ENCODE data around the gene KAZN.

KAZN gene

GRCh38 chr1:14656384-14656937 lies 58.0 kb downstream of the KAZN start:
- no peak for TF ChIP-seq CREB1 (IDR thresholded peaks at IDR 0.05; ENCODE audit: low read depth)
- no peak for TF ChIP-seq USF1 (IDR thresholded peaks at IDR 0.05)
- TF ChIP-seq EGR1 (IDR thresholded peaks at IDR 0.05), result no peak
- no peak for TF ChIP-seq NFIC (IDR thresholded peaks at IDR 0.05)
- TF ChIP-seq REST (IDR thresholded peaks at IDR 0.05; ENCODE audit: low read depth), result no peak
- no peak for TF ChIP-seq RAD21 (IDR thresholded peaks at IDR 0.05; ENCODE audit: low read depth)
- no peak for TF ChIP-seq ZBTB7A (IDR thresholded peaks at IDR 0.05; ENCODE audit: low read depth)
- TF ChIP-seq FOXM1 (IDR thresholded peaks at IDR 0.05; ENCODE audit: borderline replicate concordance, low read depth), result no peak
- no peak for TF ChIP-seq TCF12 (IDR thresholded peaks at IDR 0.05; ENCODE audit: low read depth)
- TF ChIP-seq TEAD4 (IDR thresholded peaks at IDR 0.05), result no peak
- no peak for TF ChIP-seq TAF1 (IDR thresholded peaks at IDR 0.05; ENCODE audit: low read depth)

DNA sequence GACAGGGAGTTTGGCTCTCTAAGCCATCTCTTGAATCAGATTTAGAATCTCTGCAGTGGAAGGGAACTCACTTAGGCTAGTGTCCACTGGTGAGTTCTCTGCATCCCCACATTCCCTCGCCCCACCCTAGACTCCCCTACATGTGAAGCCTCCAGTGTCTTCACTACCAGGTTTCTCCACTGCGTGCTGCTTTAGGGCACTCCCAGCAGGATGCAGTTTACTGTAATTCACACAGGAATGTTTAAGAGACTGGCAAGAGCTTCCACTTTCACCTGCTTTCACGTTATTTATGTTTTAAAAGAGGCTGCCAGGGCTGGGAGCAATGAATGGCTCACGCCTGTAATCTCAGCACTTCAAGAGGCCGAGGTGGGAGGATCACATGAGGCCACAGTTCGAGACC lies 60.2 kb downstream of the KAZN start:
- TF ChIP-seq, protein P1, sequence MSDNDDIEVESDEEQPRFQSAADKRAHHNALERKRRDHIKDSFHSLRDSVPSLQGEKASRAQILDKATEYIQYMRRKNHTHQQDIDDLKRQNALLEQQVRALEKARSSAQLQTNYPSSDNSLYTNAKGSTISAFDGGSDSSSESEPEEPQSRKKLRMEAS (IDR thresholded peaks at IDR 0.05), result no peak
- TF ChIP-seq RAD21 (IDR thresholded peaks at IDR 0.05; ENCODE audit: low read depth) (no peak), CREB1 (IDR thresholded peaks at IDR 0.05; ENCODE audit: low read depth) (no peak), USF1 (IDR thresholded peaks at IDR 0.05) (no peak), EGR1 (IDR thresholded peaks at IDR 0.05) (no peak), EP300 (IDR thresholded peaks at IDR 0.05; ENCODE audit: borderline replicate concordance) (no peak), NFIC (IDR thresholded peaks at IDR 0.05) (no peak), TCF12 (IDR thresholded peaks at IDR 0.05; ENCODE audit: low read depth) (no peak), TEAD4 (IDR thresholded peaks at IDR 0.05) (no peak), REST (IDR thresholded peaks at IDR 0.05; ENCODE audit: low read depth) (no peak), YY1 (IDR thresholded peaks at IDR 0.05; ENCODE audit: low read depth) (no peak), ZBTB7A (IDR thresholded peaks at IDR 0.05; ENCODE audit: low read depth) (no peak), TAF1 (IDR thresholded peaks at IDR 0.05; ENCODE audit: low read depth) (no peak), CEBPB (IDR thresholded peaks at IDR 0.05) (no peak), FOXM1 (IDR thresholded peaks at IDR 0.05; ENCODE audit: borderline replicate concordance, low read depth) (no peak)

- TF ChIP-seq TEAD4 (IDR thresholded peaks at IDR 0.05) (no peak), YY1 (IDR thresholded peaks at IDR 0.05; ENCODE audit: low read depth) (no peak), USF1 (IDR thresholded peaks at IDR 0.05) (no peak), TAF1 (IDR thresholded peaks at IDR 0.05; ENCODE audit: low read depth) (no peak), ZBTB7A (IDR thresholded peaks at IDR 0.05; ENCODE audit: low read depth) (no peak), RAD21 (IDR thresholded peaks at IDR 0.05; ENCODE audit: low read depth) (no peak), TCF12 (IDR thresholded peaks at IDR 0.05; ENCODE audit: low read depth) (no peak), EGR1 (IDR thresholded peaks at IDR 0.05) (no peak), FOXM1 (IDR thresholded peaks at IDR 0.05; ENCODE audit: borderline replicate concordance, low read depth) (no peak), EP300 (IDR thresholded peaks at IDR 0.05; ENCODE audit: borderline replicate concordance) (no peak), CREB1 (IDR thresholded peaks at IDR 0.05; ENCODE audit: low read depth) (no peak), REST (IDR thresholded peaks at IDR 0.05; ENCODE audit: low read depth) (no peak)
- TF ChIP-seq, protein P1 (IDR thresholded peaks at IDR 0.05), result no peak
Measured at GRCh38 chr1:14659913-14660312, 61.4 kb downstream of the KAZN start.

- TF ChIP-seq YY1 (IDR thresholded peaks at IDR 0.05; ENCODE audit: low read depth), result no peak
- TF ChIP-seq FOXM1 (IDR thresholded peaks at IDR 0.05; ENCODE audit: borderline replicate concordance, low read depth), result no peak
- no peak for TF ChIP-seq EP300 (IDR thresholded peaks at IDR 0.05; ENCODE audit: borderline replicate concordance)
- no peak for TF ChIP-seq TCF12 (IDR thresholded peaks at IDR 0.05; ENCODE audit: low read depth)
Measured at GRCh38 chr1:14660801-14661200, 62.3 kb downstream of the KAZN start.
